ENCODE results near the gene ARID1B.

- TF ChIP-seq CTCF (IDR thresholded peaks at IDR 0.05) (no peak), RELA (CRISPR knock-in tag; IDR thresholded peaks at IDR 0.05; ENCODE audit: borderline replicate concordance) (no peak)
Observed at GRCh38 chr6:156827382-156827781, 50.2 kb downstream of the ARID1B start.
